Kidney tubule cell (primary cell): Measurements from ENCODE around the gene DNAJC27.

Source experiments
- DNase-seq: peaks from one replicate; pipeline ENCODE4 v3.0.0-alpha.2; 2018; ENCODE audit warnings: low spot score

The DNAJC27 gene

DNA sequence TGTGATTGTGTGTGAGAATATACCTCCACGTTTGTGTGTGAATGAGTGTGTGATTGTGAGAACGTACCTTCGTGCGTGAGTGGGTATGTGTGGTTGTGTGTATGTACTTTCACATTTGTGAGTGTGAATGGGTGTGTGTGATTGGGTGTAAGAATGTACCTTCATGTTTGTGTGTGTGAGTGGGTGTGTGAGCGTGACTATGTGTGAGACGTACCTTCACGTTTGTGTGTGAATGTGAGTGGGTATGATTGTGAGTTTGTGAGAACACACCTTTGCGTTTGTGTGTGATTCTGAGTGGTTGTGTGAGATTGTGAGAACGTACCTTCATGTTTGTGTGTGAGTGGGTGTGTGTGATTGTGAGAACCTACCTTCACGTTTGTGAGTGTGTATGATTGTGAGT lies 45.9 kb downstream of the DNAJC27 start:
- DNase-seq, result no peak

GRCh38 chr2:24924732-24925131 lies 47.0 kb downstream of the DNAJC27 start:
- no peak for DNase-seq

- no peak for DNase-seq
Measured at GRCh38 chr2:24924266-24924665, 47.5 kb downstream of the DNAJC27 start.

- DNase-seq, result no peak
Measured at GRCh38 chr2:24923106-24923505, 48.6 kb downstream of the DNAJC27 start.

- DNase-seq, result no peak
Measured at GRCh38 chr2:24922556-24922955, 49.2 kb downstream of the DNAJC27 start.

GRCh38 chr2:24920809-24921441 lies 50.8 kb downstream of the DNAJC27 start:
- DNase-seq, result peak; percentile 13

- DNase-seq, result peak; percentile 53
Measured at GRCh38 chr2:24920098-24920808, 51.5 kb downstream of the DNAJC27 start, which contains the start of gene ADCY3. Gene ADCY3, minus strand, starts transcription at chr2:24920237. Its CDS starts 1,250 bp downstream, at chr2:24918987.

DNA sequence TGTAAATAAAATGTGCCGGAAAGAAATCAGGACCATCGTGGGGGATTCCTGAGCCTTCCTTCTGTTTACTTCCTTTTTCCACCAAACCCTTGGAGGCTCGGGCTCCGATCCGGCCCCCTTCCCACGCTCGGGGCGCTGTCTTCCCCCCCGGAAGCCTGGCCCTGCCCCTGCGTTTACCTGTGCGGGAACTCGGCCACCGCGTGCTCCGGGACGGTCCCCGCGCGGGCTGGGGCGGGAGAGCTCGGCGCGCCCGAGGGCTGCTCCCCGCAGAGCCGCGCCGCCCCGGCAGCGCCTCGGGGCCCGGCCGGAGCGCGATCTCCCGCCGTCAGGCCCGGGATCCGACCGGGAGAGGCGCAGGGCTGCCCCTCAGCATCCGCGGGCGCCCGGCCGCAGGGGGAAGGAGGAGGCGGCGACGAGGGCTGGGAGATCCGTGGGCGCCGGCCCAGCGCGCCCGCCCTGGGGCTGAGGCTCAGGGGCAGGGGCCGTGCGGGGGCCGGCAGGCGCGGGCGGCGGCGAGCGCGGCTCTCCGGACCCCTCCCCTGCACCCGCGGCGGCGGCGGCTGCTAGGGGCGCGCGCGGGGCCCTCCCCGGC lies 52.2 kb downstream of the DNAJC27 start:
- DNase-seq, result peak; percentile 13

GRCh38 chr2:24919037-24919505 lies 52.7 kb downstream of the DNAJC27 start:
- DNase-seq, result peak; percentile 24

GRCh38 chr2:24918326-24919036 lies 53.3 kb downstream of the DNAJC27 start:
- DNase-seq, result no peak

GRCh38 chr2:24917731-24918325 lies 53.9 kb downstream of the DNAJC27 start:
- no peak for DNase-seq

DNA sequence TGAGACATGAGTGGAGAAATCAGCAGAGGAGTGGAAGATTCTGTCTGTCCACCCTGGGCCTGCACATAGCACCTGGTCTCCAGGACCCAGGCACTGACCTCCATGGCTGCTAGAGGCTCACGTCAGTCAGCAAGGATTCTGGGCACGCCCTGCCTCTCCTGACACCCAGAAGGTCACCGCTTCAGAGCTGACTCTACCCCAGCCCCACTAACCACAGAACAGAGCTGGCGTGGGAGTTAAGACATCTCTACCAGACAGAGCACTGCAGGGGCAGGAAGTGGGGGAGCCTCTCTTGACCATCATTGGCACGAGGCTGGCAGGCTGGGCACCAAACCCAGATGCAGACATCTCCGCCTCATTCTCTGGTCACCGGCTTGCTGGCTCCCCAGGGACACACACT lies 54.7 kb downstream of the DNAJC27 start:
- DNase-seq, result no peak

DNA sequence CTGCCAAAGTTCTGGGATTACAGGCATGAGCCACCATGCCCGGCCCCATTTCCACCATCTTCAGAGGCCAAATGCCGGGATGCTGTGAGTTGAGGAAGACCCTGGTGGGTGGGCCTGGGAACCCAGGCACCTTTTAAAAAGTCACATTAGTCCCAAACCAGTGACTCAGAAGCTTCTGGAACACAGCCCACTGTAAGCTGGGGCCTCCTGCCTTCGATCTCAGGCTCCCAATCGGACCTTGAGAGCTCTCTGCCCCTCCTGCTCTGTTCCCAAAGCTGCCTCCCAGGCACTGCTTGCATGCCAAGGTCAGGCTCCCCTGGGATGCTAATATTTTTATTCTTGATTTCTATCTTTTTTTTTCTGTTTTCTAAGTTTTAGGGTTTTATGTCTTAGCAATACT lies 56.0 kb downstream of the DNAJC27 start:
- no peak for DNase-seq

DNA sequence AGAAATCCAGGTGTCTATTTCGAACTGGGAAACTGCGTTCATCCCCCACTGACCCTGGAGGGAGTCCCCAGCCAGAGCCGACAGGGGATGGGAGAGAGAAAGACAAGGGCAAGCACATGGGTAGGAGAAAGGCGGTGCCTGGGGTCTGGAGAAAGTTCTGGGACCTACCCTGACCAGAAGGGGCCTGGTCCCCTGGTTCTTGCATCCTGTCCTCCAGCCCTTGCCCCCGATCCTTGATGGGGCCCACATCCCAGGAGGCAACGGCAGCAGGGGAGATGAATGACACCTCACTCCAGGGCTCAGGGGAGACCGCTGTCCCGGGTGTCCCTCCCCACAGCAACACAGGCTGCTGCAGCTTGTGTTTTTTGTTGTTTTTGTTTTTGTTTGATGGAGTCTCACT lies 56.6 kb downstream of the DNAJC27 start:
- DNase-seq, result no peak

GRCh38 chr2:24914713-24915112 lies 57.0 kb downstream of the DNAJC27 start:
- no peak for DNase-seq

- no peak for DNase-seq
Measured at GRCh38 chr2:24913911-24914310, 57.8 kb downstream of the DNAJC27 start.

DNA sequence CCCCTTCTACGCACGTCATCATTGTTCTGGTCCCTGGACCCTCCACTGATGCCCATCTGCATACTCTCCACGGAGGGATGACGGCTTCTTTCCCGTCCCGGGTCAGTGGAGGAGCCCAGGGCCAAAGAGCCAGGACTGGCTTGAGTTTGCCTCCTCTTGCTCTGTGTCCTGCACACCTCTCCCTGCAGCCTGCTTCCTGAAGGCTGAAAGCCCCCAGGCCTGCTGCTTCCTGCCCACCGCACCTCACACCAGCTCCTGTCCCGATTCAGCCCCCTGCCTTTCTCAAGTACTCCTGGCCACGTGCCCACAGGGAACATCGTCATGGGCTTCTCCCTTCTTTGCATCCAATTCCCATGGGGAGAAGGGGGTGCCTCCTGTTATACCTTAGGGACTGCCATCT lies 58.8 kb downstream of the DNAJC27 start:
- no peak for DNase-seq

DNA sequence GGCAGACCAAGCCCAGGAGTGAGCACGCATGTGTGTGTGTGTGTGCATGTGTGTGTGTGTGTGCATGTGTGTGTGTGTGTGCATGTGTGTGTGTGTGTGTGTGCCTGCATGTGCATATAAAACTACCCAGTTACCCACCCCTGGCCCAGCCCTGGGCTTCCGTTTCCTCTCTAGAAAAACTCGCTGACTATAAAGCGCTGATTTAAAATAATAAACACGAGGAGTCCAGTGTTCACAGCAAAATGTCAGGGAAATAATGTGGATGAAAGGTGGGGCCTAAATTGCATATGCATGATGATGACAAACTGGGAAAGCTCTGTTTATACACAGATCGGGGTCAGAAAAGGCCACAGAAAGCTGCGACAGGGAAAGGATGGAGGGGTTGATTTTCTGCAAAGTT lies 59.2 kb downstream of the DNAJC27 start:
- DNase-seq, result no peak

DNA sequence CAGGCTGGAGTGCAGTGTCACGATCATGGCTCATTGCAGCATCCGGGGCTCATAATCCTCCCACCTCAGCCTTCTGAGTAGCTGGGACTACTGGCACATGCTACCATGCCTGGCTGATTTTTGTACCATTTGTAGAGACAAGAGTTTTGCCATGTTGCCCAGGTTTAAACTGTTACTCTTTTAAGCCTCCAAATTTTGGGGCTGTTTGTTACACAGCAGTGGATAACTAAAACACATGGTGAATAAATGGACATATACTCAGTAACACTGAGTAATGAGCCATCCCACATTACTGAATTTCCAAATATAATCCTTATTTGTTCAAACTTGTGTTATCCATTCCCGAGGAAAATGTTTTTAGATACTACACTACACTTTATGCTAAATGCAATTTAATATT lies 61.5 kb downstream of the DNAJC27 start:
- DNase-seq, result no peak

DNA sequence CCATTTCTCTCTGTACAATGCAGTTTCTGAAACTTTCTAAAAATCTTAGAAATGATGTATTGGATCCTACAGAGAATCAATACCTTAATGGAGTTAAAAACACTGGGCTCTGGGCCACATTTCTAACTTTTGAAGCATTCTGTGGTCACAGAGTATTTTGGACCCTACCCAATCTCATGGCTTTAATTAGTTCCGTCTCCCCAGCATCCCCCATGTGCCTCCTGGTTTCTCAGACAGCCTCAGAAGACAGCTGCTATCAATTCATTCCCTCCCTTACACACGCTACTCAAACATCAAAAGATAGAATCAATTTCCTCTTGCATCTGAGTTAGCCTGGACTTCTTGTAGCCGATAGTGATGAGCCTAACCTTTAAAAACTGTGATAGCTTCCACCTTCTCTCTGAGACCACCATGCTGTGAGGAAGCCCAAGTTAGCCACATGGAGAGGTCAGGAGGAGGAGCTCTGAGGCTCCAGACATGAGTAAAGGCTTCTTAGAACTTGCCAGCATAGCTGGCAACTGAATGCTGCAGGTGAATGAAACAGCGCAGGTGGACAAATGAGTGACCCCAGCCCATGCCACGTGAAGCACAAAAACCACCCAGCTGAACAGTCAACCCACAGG lies 62.1 kb downstream of the DNAJC27 start:
- DNase-seq, result no peak

DNA sequence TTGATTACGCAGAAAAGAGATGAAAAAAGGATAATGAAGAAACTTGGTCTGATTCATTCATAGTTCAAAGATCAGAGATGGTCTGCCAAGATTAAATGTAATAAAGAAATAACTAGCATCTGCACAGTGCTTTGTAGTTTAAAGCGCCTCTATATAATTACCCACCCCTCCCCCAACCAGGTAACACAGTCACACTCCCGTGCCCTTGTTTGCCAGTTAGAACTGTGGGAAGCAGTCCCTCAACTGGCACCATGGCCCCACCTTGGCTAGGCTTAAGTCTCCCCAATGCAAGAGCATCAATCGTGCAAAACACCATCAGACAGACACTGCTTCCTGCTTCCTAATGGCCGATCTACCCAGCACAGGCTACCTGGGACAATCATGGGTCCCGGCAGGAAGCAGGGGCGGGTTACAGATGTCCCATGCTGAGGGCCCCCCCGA lies 63.3 kb downstream of the DNAJC27 start:
- no peak for DNase-seq

GRCh38 chr2:24907116-24907515 lies 64.6 kb downstream of the DNAJC27 start:
- peak; percentile 12 for DNase-seq
